IMR-90 (cell line): ENCODE results near the gene EML3. TPM values are rescaled to one million over a fixed set of nuclear protein-coding genes. Genes with fewer than 3 reads are reported as not detected.

Experiments used
- ATAC-seq: fragments of 200-7000 bp; cut with Tn5 transposase; 2 replicates; pipeline ENCODE4 v1.9.1; 2020; ENCODE audit warnings: low read depth, mild to moderate bottlenecking, moderate library complexity
- BruUV-seq: library from RNA; stranded (reverse); fragments of 400-500 nt; replicated peaks from 2 replicates; lab custom pipeline; 2021; lab: Mats Ljungman, UMichigan
- CTCF ChIA-PET: fragments of 300-600 bp; formaldehyde crosslinking; extraction: SDS; loops from one replicate; lab custom pipeline; 2021; ENCODE audit warnings: antibody characterized with exemption; lab: Yijun Ruan, JAX
- POLR2A ChIA-PET: fragments of 300-600 bp; sonication (Branson Sonifier 250); formaldehyde crosslinking; loops from one replicate; lab custom pipeline; 2022; ENCODE audit warnings: antibody characterized with exemption; ENCODE audit not compliant: unreplicated experiment; lab: Charles Lee
- DNase-seq: peaks from one replicate; pipeline ENCODE4 v3.0.0; 2013
- H2AFZ ChIP-seq: replicated peaks from 2 replicates; pipeline ENCODE3; 2013; ENCODE audit warnings: low read length, mild to moderate bottlenecking; ENCODE audit not compliant: poor library complexity
- H2AK5ac ChIP-seq: 2 replicates; pipeline ENCODE4 v1.6.1; 2013; ENCODE audit warnings: low read depth, low read length, inconsistent platforms
- H2AK9ac ChIP-seq: replicated peaks from 2 replicates; pipeline ENCODE3; 2013; ENCODE audit warnings: mild to moderate bottlenecking, low read depth, low read length, moderate library complexity; ENCODE audit not compliant: poor library complexity
- H2BK120ac ChIP-seq: 2 replicates; pipeline ENCODE4 v1.6.1; 2013; ENCODE audit warnings: low read depth, low read length, inconsistent platforms
- H2BK15ac ChIP-seq: 3 replicates; pipeline ENCODE4 v1.6.1; 2013; ENCODE audit warnings: low read depth, low read length, inconsistent platforms
- H2BK20ac ChIP-seq: 2 replicates; pipeline ENCODE4 v1.6.1; 2013; ENCODE audit warnings: low read depth, mild to moderate bottlenecking, inconsistent platforms, low read length, moderate library complexity
- H2BK5ac ChIP-seq: 2 replicates; pipeline ENCODE4 v1.6.1; 2013; ENCODE audit warnings: mild to moderate bottlenecking, low read depth, low read length, inconsistent platforms; ENCODE audit not compliant: poor library complexity, severe bottlenecking
- H3K14ac ChIP-seq: replicated peaks from 2 replicates; pipeline ENCODE4 v1.6.1; 2013; ENCODE audit warnings: low read depth, low read length, inconsistent platforms
- H3K18ac ChIP-seq: 2 replicates; pipeline ENCODE4 v1.6.1; 2013; ENCODE audit warnings: low read depth, low read length, control low read depth
- H3K23ac ChIP-seq: 2 replicates; pipeline ENCODE4 v1.6.1; 2013; ENCODE audit warnings: low read depth, low read length, inconsistent platforms
- H3K27ac ChIP-seq: 2 replicates; pipeline ENCODE4 v1.5.1; 2013; ENCODE audit warnings: mild to moderate bottlenecking, control low read depth, low read length; ENCODE audit not compliant: insufficient read depth
- H3K27me3 ChIP-seq: 2 replicates; pipeline ENCODE4 v1.6.1; 2013; ENCODE audit warnings: low read length; ENCODE audit not compliant: control insufficient read depth, insufficient read depth
- H3K36me3 ChIP-seq: 2 replicates; pipeline ENCODE4 v1.6.1; 2013; ENCODE audit warnings: low read length, mixed read lengths; ENCODE audit not compliant: control insufficient read depth, insufficient read depth
- H3K4ac ChIP-seq: 2 replicates; pipeline ENCODE4 v1.6.1; 2013; ENCODE audit warnings: low read depth, low read length, inconsistent platforms
- H3K4me1 ChIP-seq: 2 replicates; pipeline ENCODE4 v1.6.1; 2013; ENCODE audit warnings: low read length, mixed read lengths; ENCODE audit not compliant: control insufficient read depth, insufficient read depth
- H3K4me2 ChIP-seq: 2 replicates; pipeline ENCODE4 v1.6.1; 2013; ENCODE audit warnings: low read depth, mild to moderate bottlenecking, control low read depth, low read length, moderate library complexity
- H3K4me3 ChIP-seq: 2 replicates; pipeline ENCODE4 v1.5.1; 2013; ENCODE audit warnings: low read depth, mild to moderate bottlenecking, control low read depth, low read length, moderate library complexity; ENCODE audit not compliant: insufficient read depth
- H3K56ac ChIP-seq: 2 replicates; pipeline ENCODE4 v1.6.1; 2013; ENCODE audit warnings: low read length, inconsistent platforms; ENCODE audit not compliant: insufficient read depth; ENCODE audit errors: extremely low read depth
- H3K79me1 ChIP-seq, 2 experiments: 2 replicates each; pipeline ENCODE4 v1.6.1; 2013; ENCODE audit warnings: low read length in 2 of 2, inconsistent platforms in 1 of 2, low read depth in 1 of 2
- H3K9ac ChIP-seq: 2 replicates; pipeline ENCODE4 v1.6.1; 2013; ENCODE audit warnings: low read depth, low read length, control low read depth
- H3K9me1 ChIP-seq: 2 replicates; pipeline ENCODE4 v1.6.1; 2013; ENCODE audit warnings: low read length, inconsistent platforms; ENCODE audit not compliant: insufficient read depth
- H3K9me3 ChIP-seq: 2 replicates; pipeline ENCODE4 v1.6.1; 2013; ENCODE audit warnings: low read length; ENCODE audit not compliant: control insufficient read depth, insufficient read depth
- H4K20me1 ChIP-seq: 2 replicates; pipeline ENCODE4 v1.6.1; 2013; ENCODE audit warnings: low read length, inconsistent platforms; ENCODE audit not compliant: insufficient read depth
- H4K5ac ChIP-seq: 2 replicates; pipeline ENCODE4 v1.6.1; 2013; ENCODE audit warnings: mild to moderate bottlenecking, low read depth, low read length, control low read depth
- H4K8ac ChIP-seq, 2 experiments: 2 replicates each; pipeline ENCODE4 v1.6.1; 2013; ENCODE audit warnings: low read depth in 2 of 2, low read length in 2 of 2, control low read depth in 1 of 2, inconsistent platforms in 1 of 2
- H4K91ac ChIP-seq: 2 replicates; pipeline ENCODE4 v1.6.1; 2013; ENCODE audit warnings: low read depth, low read length, inconsistent platforms; ENCODE audit not compliant: insufficient read depth
- BHLHE40 ChIP-seq: fragments of 150-350 bp; IDR thresholded peaks from 2 replicates; pipeline ENCODE4 v1.6.1; 2016; ENCODE audit warnings: mild to moderate bottlenecking, low read depth, low read length
- CEBPB ChIP-seq: IDR thresholded peaks from 2 replicates; pipeline ENCODE4 v1.6.1; 2012; ENCODE audit warnings: low read depth, low read length, improper control_type of control experiment
- CHD1 ChIP-seq: IDR thresholded peaks from 2 replicates; pipeline ENCODE4 v1.6.1; 2012; ENCODE audit warnings: low read depth, low read length, improper control_type of control experiment
- ELK1 ChIP-seq: fragments of 150-350 bp; IDR thresholded peaks from 2 replicates; pipeline ENCODE4 v1.6.1; 2016; ENCODE audit warnings: low read depth, mild to moderate bottlenecking, low read length, moderate library complexity, borderline replicate concordance
- MAFK ChIP-seq: IDR thresholded peaks from 2 replicates; pipeline ENCODE4 v1.6.1; 2012; ENCODE audit warnings: low read depth, low read length, improper control_type of control experiment
- NFE2L2 ChIP-seq: fragments of 150-350 bp; IDR thresholded peaks from 2 replicates; pipeline ENCODE4 v1.6.1; 2016; ENCODE audit warnings: low read depth, mild to moderate bottlenecking, low read length
- RAD21 ChIP-seq: IDR thresholded peaks from 2 replicates; pipeline ENCODE4 v1.6.1; 2012; ENCODE audit warnings: low read length, improper control_type of control experiment
- RFX5 ChIP-seq: IDR thresholded peaks from 2 replicates; pipeline ENCODE4 v1.8.0; 2012; ENCODE audit warnings: low read depth, mild to moderate bottlenecking, low read length, moderate library complexity
- WGBS, 2 experiments: methylation state at CpG; one replicate each; pipeline versions ENCODE4 v1.1.5 to v1.1.7; 2013; ENCODE audit warnings: missing lambda C conversion rate in 2 of 2; ENCODE audit not compliant: insufficient read length in 1 of 2; ENCODE audit errors: extremely low coverage in 2 of 2; 5-methylcytosine and 5-hydroxymethylcytosine counted together
- dilution Hi-C: fragments of 300-500 bp; cut with HindIII; formaldehyde crosslinking; loops from one replicate; pipeline ENCODE4 v1.14.3; 2018; ENCODE audit warnings: low sequenced_read_pairs; ENCODE audit not compliant: unreplicated experiment
- in situ Hi-C: fragments of 300-500 bp; cut with MboI; formaldehyde crosslinking; loops from 3 replicates; pipeline ENCODE4 v1.14.3; 2019; ENCODE audit warnings: low sequenced_read_pairs, inconsistent platforms, mixed read lengths
- intact Hi-C: fragments of 100-400 bp; cut with micrococcal nuclease; formaldehyde crosslinking; loops from 2 replicates; pipeline ENCODE4 v1.10.0; 2022
- polyA plus RNA-seq, 3 experiments: library from polyadenylated mRNA; depleted of rRNA; stranded (reverse); fragments of >200 nt; gene quantifications; 2 replicates each; pipeline ENCODE4 v1.2.3, GENCODE V29; 2012; ENCODE audit warnings: low replicate concordance in 1 of 3
- total RNA-seq: library from RNA; depleted of rRNA; stranded (reverse); fragments of >200 nt; gene quantifications from 2 replicates; pipeline ENCODE4 v1.2.3, GENCODE V29; 2012

Gene EML3
- total and polyA plus RNA-seq, 2 of the 4 experiments (the other 2 are of a cell fraction): 5.0 to 24.7 TPM

GRCh38 chr11:62559204-62559603 is 53.4 kb downstream of the EML3 start:
- H3K79me1 ChIP-seq: peaks cover 21 to 46% of the 10 kb centered on the region in 2 experiments
- dilution Hi-C loops (no loop called here), intact Hi-C loops (no loop called here), in situ Hi-C loops (loop anchor here (5.0 kb wide), 1 partner anchor 162 kb away; no protein-coding TSS in a partner anchor)
- H4K20me1 ChIP-seq: peaks cover 37% of the 10 kb centered on the region
- ATAC-seq (no peak), DNase-seq (no peak)
- H3K23ac ChIP-seq: 0 out of 2 replicates have a peak overlapping the region, but pooled peaks have one; percentile 7
- H2BK120ac ChIP-seq: no peak overlapping the region
- peaks cover 27% of the 10 kb centered on the region for H3K4me1 ChIP-seq
- peak overlapping the region; percentile 13; the same call in 1 of the 2 replicates for H3K4ac ChIP-seq
- WGBS, 2 experiments: no CpG with 5 or more reads among the region's 8 CpGs
- H4K91ac ChIP-seq: no peak overlapping the region
- no peaks in the 10 kb centered on the region for H3K9me3 ChIP-seq
- H4K8ac ChIP-seq: no peak overlapping the region
- no TSS peak for BruUV-seq
- no peak overlapping the region for H3K4me2 ChIP-seq
- H2AK5ac ChIP-seq: peak overlapping the region; percentile 6; the same call in 1 of the 2 replicates
- no peak overlapping the region for H3K4me3 ChIP-seq
- no peak overlapping the region for H3K18ac ChIP-seq
- no peak overlapping the region for H3K56ac ChIP-seq
- no peak overlapping the region for H4K5ac ChIP-seq
- no peak overlapping the region for H2BK15ac ChIP-seq
- H3K36me3 ChIP-seq: peaks cover 29% of the 10 kb centered on the region
- TF ChIP-seq CEBPB: no peak
- no peak for TF ChIP-seq MAFK
- no peak for TF ChIP-seq RAD21
- no peak for TF ChIP-seq NFE2L2
- no peak for TF ChIP-seq RFX5
- TF ChIP-seq CHD1: no peak
- no peak for TF ChIP-seq ELK1
- TF ChIP-seq BHLHE40: no peak
- H2AK9ac ChIP-seq: no peak overlapping the region
- ChIA-PET CTCF (interaction anchor here (1.0 to 2.7 kb wide), 2 partner anchors 17 to 164 kb away, joined by 4 to 8 read pairs; no protein-coding TSS in a partner anchor), POLR2A (no interaction called here)
- H2BK20ac ChIP-seq: no peak overlapping the region
- no peak overlapping the region for H3K27ac ChIP-seq
- H3K9me1 ChIP-seq: peaks cover 20% of the 10 kb centered on the region
- H2AFZ ChIP-seq: no peak overlapping the region
- peak overlapping the region; percentile 0 for H2BK5ac ChIP-seq
- H3K9ac ChIP-seq: no peak overlapping the region
- no peaks in the 10 kb centered on the region for H3K27me3 ChIP-seq
- no peak overlapping the region for H3K14ac ChIP-seq
